NCI-H1105 treated with DMSO at 0.1 percent for 48 hours (cell line): ENCODE data around the gene SLC11A1.

ENCODE experiments used
- DNase-seq: peaks from one replicate; lab custom pipeline; 2025; lab: John Stamatoyannopoulos, UW

SLC11A1 gene

GRCh38 chr2:218381916-218382366 is at the start of gene SLC11A1:
TSS of gene SLC11A1 (plus strand) at chr2:218382273. CDS start at chr2:218382369, 96 bp downstream.
- DNase-seq, result no peak

GRCh38 chr2:218332288-218332687 is 49.8 kb upstream of the SLC11A1 start:
- DNase-seq, result no peak

GRCh38 chr2:218332920-218333645 is 49.0 kb upstream of the SLC11A1 start:
- DNase-seq, result no peak

GRCh38 chr2:218334531-218334930 is 47.5 kb upstream of the SLC11A1 start:
- DNase-seq, result no peak

GRCh38 chr2:218340656-218341055 is 41.4 kb upstream of the SLC11A1 start:
- DNase-seq, result no peak

- DNase-seq, result no peak
Observed at GRCh38 chr2:218341381-218341780, 40.7 kb upstream of the SLC11A1 start.

GRCh38 chr2:218342837-218343236 is 39.2 kb upstream of the SLC11A1 start:
- no peak for DNase-seq

- DNase-seq, result no peak
Observed at GRCh38 chr2:218343591-218343990, 38.5 kb upstream of the SLC11A1 start.

GRCh38 chr2:218344090-218344754 is 37.9 kb upstream of the SLC11A1 start:
- no peak for DNase-seq

GRCh38 chr2:218344755-218345417 is 37.2 kb upstream of the SLC11A1 start:
- no peak for DNase-seq

- DNase-seq, result no peak
Observed at GRCh38 chr2:218345491-218346236, 36.4 kb upstream of the SLC11A1 start.

- no peak for DNase-seq
Observed at GRCh38 chr2:218347172-218347571, 34.9 kb upstream of the SLC11A1 start.

- DNase-seq, result no peak
Observed at GRCh38 chr2:218354045-218354444, 28.0 kb upstream of the SLC11A1 start.

GRCh38 chr2:218354850-218355443 is 27.1 kb upstream of the SLC11A1 start:
- no peak for DNase-seq

GRCh38 chr2:218357236-218358177 is 24.6 kb upstream of the SLC11A1 start:
- DNase-seq, result no peak

GRCh38 chr2:218360453-218360852 is 21.6 kb upstream of the SLC11A1 start:
- DNase-seq, result no peak

- DNase-seq, result no peak
Observed at GRCh38 chr2:218362606-218363005, 19.5 kb upstream of the SLC11A1 start.

GRCh38 chr2:218363736-218364135 is 18.3 kb upstream of the SLC11A1 start:
- DNase-seq, result no peak

- no peak for DNase-seq
Observed at GRCh38 chr2:218364196-218364595, 17.9 kb upstream of the SLC11A1 start.

GRCh38 chr2:218366621-218367414 is 15.3 kb upstream of the SLC11A1 start:
- no peak for DNase-seq
